IMR-90 (cell line): ENCODE measurements around the gene INPP5A. TPM values are rescaled to one million over a fixed set of nuclear protein-coding genes. Genes with fewer than 3 reads are reported as not detected.

Source experiments
- ATAC-seq: fragments of 200-7000 bp; cut with Tn5 transposase; 2 replicates; pipeline ENCODE4 v1.9.1; 2020; ENCODE audit warnings: low read depth, mild to moderate bottlenecking, moderate library complexity
- BruUV-seq: library from RNA; stranded (reverse); fragments of 400-500 nt; replicated peaks from 2 replicates; lab custom pipeline; 2021; lab: Mats Ljungman, UMichigan
- CTCF ChIA-PET: fragments of 300-600 bp; formaldehyde crosslinking; extraction: SDS; loops from one replicate; lab custom pipeline; 2021; ENCODE audit warnings: antibody characterized with exemption; lab: Yijun Ruan, JAX
- POLR2A ChIA-PET: fragments of 300-600 bp; sonication (Branson Sonifier 250); formaldehyde crosslinking; loops from one replicate; lab custom pipeline; 2022; ENCODE audit warnings: antibody characterized with exemption; ENCODE audit not compliant: unreplicated experiment; lab: Charles Lee
- DNase-seq: peaks from one replicate; pipeline ENCODE4 v3.0.0; 2013
- H2AFZ ChIP-seq: replicated peaks from 2 replicates; pipeline ENCODE3; 2013; ENCODE audit warnings: low read length, mild to moderate bottlenecking; ENCODE audit not compliant: poor library complexity
- H2AK5ac ChIP-seq: 2 replicates; pipeline ENCODE4 v1.6.1; 2013; ENCODE audit warnings: low read depth, low read length, inconsistent platforms
- H2AK9ac ChIP-seq: replicated peaks from 2 replicates; pipeline ENCODE3; 2013; ENCODE audit warnings: mild to moderate bottlenecking, low read depth, low read length, moderate library complexity; ENCODE audit not compliant: poor library complexity
- H2BK120ac ChIP-seq: 2 replicates; pipeline ENCODE4 v1.6.1; 2013; ENCODE audit warnings: low read depth, low read length, inconsistent platforms
- H2BK15ac ChIP-seq: 3 replicates; pipeline ENCODE4 v1.6.1; 2013; ENCODE audit warnings: low read depth, low read length, inconsistent platforms
- H2BK20ac ChIP-seq: 2 replicates; pipeline ENCODE4 v1.6.1; 2013; ENCODE audit warnings: low read depth, mild to moderate bottlenecking, inconsistent platforms, low read length, moderate library complexity
- H2BK5ac ChIP-seq: 2 replicates; pipeline ENCODE4 v1.6.1; 2013; ENCODE audit warnings: mild to moderate bottlenecking, low read depth, low read length, inconsistent platforms; ENCODE audit not compliant: poor library complexity, severe bottlenecking
- H3K14ac ChIP-seq: replicated peaks from 2 replicates; pipeline ENCODE4 v1.6.1; 2013; ENCODE audit warnings: low read depth, low read length, inconsistent platforms
- H3K18ac ChIP-seq: 2 replicates; pipeline ENCODE4 v1.6.1; 2013; ENCODE audit warnings: low read depth, low read length, control low read depth
- H3K23ac ChIP-seq: 2 replicates; pipeline ENCODE4 v1.6.1; 2013; ENCODE audit warnings: low read depth, low read length, inconsistent platforms
- H3K27ac ChIP-seq: 2 replicates; pipeline ENCODE4 v1.5.1; 2013; ENCODE audit warnings: mild to moderate bottlenecking, control low read depth, low read length; ENCODE audit not compliant: insufficient read depth
- H3K27me3 ChIP-seq: 2 replicates; pipeline ENCODE4 v1.6.1; 2013; ENCODE audit warnings: low read length; ENCODE audit not compliant: control insufficient read depth, insufficient read depth
- H3K36me3 ChIP-seq: 2 replicates; pipeline ENCODE4 v1.6.1; 2013; ENCODE audit warnings: low read length, mixed read lengths; ENCODE audit not compliant: control insufficient read depth, insufficient read depth
- H3K4ac ChIP-seq: 2 replicates; pipeline ENCODE4 v1.6.1; 2013; ENCODE audit warnings: low read depth, low read length, inconsistent platforms
- H3K4me1 ChIP-seq: 2 replicates; pipeline ENCODE4 v1.6.1; 2013; ENCODE audit warnings: low read length, mixed read lengths; ENCODE audit not compliant: control insufficient read depth, insufficient read depth
- H3K4me2 ChIP-seq: 2 replicates; pipeline ENCODE4 v1.6.1; 2013; ENCODE audit warnings: low read depth, mild to moderate bottlenecking, control low read depth, low read length, moderate library complexity
- H3K4me3 ChIP-seq: 2 replicates; pipeline ENCODE4 v1.5.1; 2013; ENCODE audit warnings: low read depth, mild to moderate bottlenecking, control low read depth, low read length, moderate library complexity; ENCODE audit not compliant: insufficient read depth
- H3K56ac ChIP-seq: 2 replicates; pipeline ENCODE4 v1.6.1; 2013; ENCODE audit warnings: low read length, inconsistent platforms; ENCODE audit not compliant: insufficient read depth; ENCODE audit errors: extremely low read depth
- H3K79me1 ChIP-seq, 2 experiments: 2 replicates each; pipeline ENCODE4 v1.6.1; 2013; ENCODE audit warnings: low read length in 2 of 2, inconsistent platforms in 1 of 2, low read depth in 1 of 2
- H3K9ac ChIP-seq: 2 replicates; pipeline ENCODE4 v1.6.1; 2013; ENCODE audit warnings: low read depth, low read length, control low read depth
- H3K9me1 ChIP-seq: 2 replicates; pipeline ENCODE4 v1.6.1; 2013; ENCODE audit warnings: low read length, inconsistent platforms; ENCODE audit not compliant: insufficient read depth
- H3K9me3 ChIP-seq: 2 replicates; pipeline ENCODE4 v1.6.1; 2013; ENCODE audit warnings: low read length; ENCODE audit not compliant: control insufficient read depth, insufficient read depth
- H4K20me1 ChIP-seq: 2 replicates; pipeline ENCODE4 v1.6.1; 2013; ENCODE audit warnings: low read length, inconsistent platforms; ENCODE audit not compliant: insufficient read depth
- H4K5ac ChIP-seq: 2 replicates; pipeline ENCODE4 v1.6.1; 2013; ENCODE audit warnings: mild to moderate bottlenecking, low read depth, low read length, control low read depth
- H4K8ac ChIP-seq, 2 experiments: 2 replicates each; pipeline ENCODE4 v1.6.1; 2013; ENCODE audit warnings: low read depth in 2 of 2, low read length in 2 of 2, control low read depth in 1 of 2, inconsistent platforms in 1 of 2
- H4K91ac ChIP-seq: 2 replicates; pipeline ENCODE4 v1.6.1; 2013; ENCODE audit warnings: low read depth, low read length, inconsistent platforms; ENCODE audit not compliant: insufficient read depth
- BHLHE40 ChIP-seq: fragments of 150-350 bp; IDR thresholded peaks from 2 replicates; pipeline ENCODE4 v1.6.1; 2016; ENCODE audit warnings: mild to moderate bottlenecking, low read depth, low read length
- CEBPB ChIP-seq: IDR thresholded peaks from 2 replicates; pipeline ENCODE4 v1.6.1; 2012; ENCODE audit warnings: low read depth, low read length, improper control_type of control experiment
- CHD1 ChIP-seq: IDR thresholded peaks from 2 replicates; pipeline ENCODE4 v1.6.1; 2012; ENCODE audit warnings: low read depth, low read length, improper control_type of control experiment
- MAZ ChIP-seq: IDR thresholded peaks from 2 replicates; pipeline ENCODE4 v1.6.1; 2012; ENCODE audit warnings: low read depth, mild to moderate bottlenecking, low read length, improper control_type of control experiment, moderate library complexity, borderline replicate concordance
- NFE2L2 ChIP-seq: fragments of 150-350 bp; IDR thresholded peaks from 2 replicates; pipeline ENCODE4 v1.6.1; 2016; ENCODE audit warnings: low read depth, mild to moderate bottlenecking, low read length
- POLR2A ChIP-seq: IDR thresholded peaks from 2 replicates; pipeline ENCODE4 v1.6.1; 2012; ENCODE audit warnings: mild to moderate bottlenecking, low read depth, low read length
- RAD21 ChIP-seq: IDR thresholded peaks from 2 replicates; pipeline ENCODE4 v1.6.1; 2012; ENCODE audit warnings: low read length, improper control_type of control experiment
- WGBS, 2 experiments: methylation state at CpG; one replicate each; pipeline versions ENCODE4 v1.1.5 to v1.1.7; 2013; ENCODE audit warnings: missing lambda C conversion rate in 2 of 2; ENCODE audit not compliant: insufficient read length in 1 of 2; ENCODE audit errors: extremely low coverage in 2 of 2; 5-methylcytosine and 5-hydroxymethylcytosine counted together
- dilution Hi-C: fragments of 300-500 bp; cut with HindIII; formaldehyde crosslinking; loops from one replicate; pipeline ENCODE4 v1.14.3; 2018; ENCODE audit warnings: low sequenced_read_pairs; ENCODE audit not compliant: unreplicated experiment
- in situ Hi-C: fragments of 300-500 bp; cut with MboI; formaldehyde crosslinking; loops from 3 replicates; pipeline ENCODE4 v1.14.3; 2019; ENCODE audit warnings: low sequenced_read_pairs, inconsistent platforms, mixed read lengths
- intact Hi-C: fragments of 100-400 bp; cut with micrococcal nuclease; formaldehyde crosslinking; loops from 2 replicates; pipeline ENCODE4 v1.10.0; 2022
- polyA plus RNA-seq, 3 experiments: library from polyadenylated mRNA; depleted of rRNA; stranded (reverse); fragments of >200 nt; gene quantifications; 2 replicates each; pipeline ENCODE4 v1.2.3, GENCODE V29; 2012; ENCODE audit warnings: low replicate concordance in 1 of 3
- total RNA-seq: library from RNA; depleted of rRNA; stranded (reverse); fragments of >200 nt; gene quantifications from 2 replicates; pipeline ENCODE4 v1.2.3, GENCODE V29; 2012

INPP5A gene
- total and polyA plus RNA-seq, 2 of the 4 experiments (the other 2 are of a cell fraction), result 21.4 to 36.7 TPM

DNA sequence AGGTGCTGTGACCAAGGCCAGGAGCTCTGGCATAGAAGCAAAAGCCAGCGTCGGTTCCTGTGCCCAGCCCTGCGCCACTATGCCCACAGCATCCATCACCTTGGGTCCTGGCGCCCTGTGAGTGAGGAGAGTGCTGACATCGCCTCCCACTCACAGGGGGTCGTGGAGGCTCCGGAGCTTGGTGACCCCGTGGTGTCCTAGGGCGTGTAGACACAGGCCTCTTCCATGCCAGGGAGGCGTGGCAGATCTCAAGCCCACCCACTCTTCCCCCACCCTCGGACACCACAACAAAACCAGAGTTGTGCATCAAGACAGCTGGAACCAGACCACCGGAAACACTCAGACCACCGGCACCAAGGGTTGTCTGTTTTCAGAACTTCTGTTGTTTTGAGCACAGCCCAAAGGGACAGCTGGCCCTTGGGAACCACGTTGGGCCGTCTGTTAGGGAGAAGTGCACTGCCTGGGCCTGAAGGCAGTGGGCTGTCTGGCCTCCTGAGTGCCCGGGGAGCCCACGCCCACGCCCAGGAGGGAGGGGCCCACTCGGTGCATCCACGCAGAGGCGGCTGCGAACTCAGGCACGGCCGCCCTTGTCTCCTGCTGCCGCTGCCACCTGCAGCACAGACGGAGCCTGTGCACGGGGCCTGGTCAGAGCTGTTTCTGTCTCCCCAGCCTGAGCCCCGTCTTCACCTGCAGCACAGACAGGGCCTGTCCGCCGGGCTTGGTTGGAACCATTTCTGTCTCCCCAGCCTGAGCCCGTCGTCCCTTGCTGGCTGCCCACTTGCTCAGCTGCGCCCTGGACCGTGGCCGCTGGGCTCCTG lies 106.3 kb downstream of the INPP5A start:
- no peak for ATAC-seq
- dilution Hi-C loops, result no loop called here
- no TSS peak for BruUV-seq

More for the DNA sequence above, 106.3 kb downstream of the INPP5A start:
- intact Hi-C loops, result no loop called here
- no peak overlapping the region for H3K4ac ChIP-seq
- WGBS, 2 experiments, result 80% methylated on average over 19 of the region's 35 CpGs; no CpG with 5 or more reads in 1 of the 2 experiments
- H2BK120ac ChIP-seq, result no peak overlapping the region
- no peak overlapping the region for H2AK9ac ChIP-seq
- H4K5ac ChIP-seq, result no peak overlapping the region
- no peak overlapping the region for H3K9ac ChIP-seq
- ChIA-PET POLR2A (no interaction called here), CTCF (no interaction called here)
- H2AFZ ChIP-seq, result no peak overlapping the region
- H2BK5ac ChIP-seq, result no peak overlapping the region
- peaks cover 18 to 40% of the 10 kb centered on the region in 2 experiments for H3K79me1 ChIP-seq
- H2AK5ac ChIP-seq, result no peak overlapping the region
- no peak overlapping the region for H4K91ac ChIP-seq
- H2BK20ac ChIP-seq, result no peak overlapping the region
- DNase-seq, result no peak
- H3K56ac ChIP-seq, result no peak overlapping the region
- H3K4me3 ChIP-seq, result no peak overlapping the region
- no peaks in the 10 kb centered on the region; the same call in 1 of the 2 replicates for H3K36me3 ChIP-seq
- no peak overlapping the region for H3K23ac ChIP-seq
- no peaks in the 10 kb centered on the region for H3K4me1 ChIP-seq
- no peak overlapping the region for H3K4me2 ChIP-seq
- no peak overlapping the region for H2BK15ac ChIP-seq
- no peaks in the 10 kb centered on the region for H3K9me3 ChIP-seq
- no peak overlapping the region for H3K27ac ChIP-seq
- no peak overlapping the region for H4K8ac ChIP-seq
- H3K14ac ChIP-seq, result no peak overlapping the region
- peaks cover 12% of the 10 kb centered on the region; the same call in 1 of the 2 replicates for H4K20me1 ChIP-seq
- in situ Hi-C loops, result no loop called here
- H3K9me1 ChIP-seq, result no peaks in the 10 kb centered on the region
- H3K18ac ChIP-seq, result no peak overlapping the region
- TF ChIP-seq MAZ, result no peak
- TF ChIP-seq NFE2L2, result no peak
- no peak for TF ChIP-seq POLR2A
- no peak for TF ChIP-seq CHD1
- no peak for TF ChIP-seq CEBPB
- TF ChIP-seq RAD21, result no peak
- TF ChIP-seq BHLHE40, result no peak
- no peaks in the 10 kb centered on the region for H3K27me3 ChIP-seq
